ENCODE measurements around the gene GLIPR1.

GLIPR1 gene

DNA sequence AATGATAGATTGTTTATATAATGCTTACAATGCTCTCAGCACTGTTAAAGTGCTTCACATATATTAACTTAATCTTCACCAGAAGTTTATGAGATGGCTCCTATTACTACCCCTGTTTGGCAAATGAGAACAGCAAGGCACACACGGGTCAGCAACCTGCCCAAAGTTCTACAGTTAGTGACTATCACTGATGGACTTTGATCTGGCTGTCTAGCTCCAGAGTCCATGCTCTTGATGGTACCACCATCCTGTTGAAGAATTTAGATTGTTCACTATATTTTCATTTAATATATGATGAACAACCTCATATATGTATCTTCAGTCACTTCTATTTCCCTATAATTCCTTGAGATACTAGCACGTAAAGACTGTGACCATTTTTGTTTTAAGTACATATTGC is 10.6 kb downstream of the GLIPR1 start:
- Histone ChIP-seq H3K36me3 (peaks cover 11 to 45% (median 36%) of the 10 kb centered on the region in 3 donors), H3K9me3 (no peaks in the 10 kb centered on the region), H3K4me3 (no peak overlapping the region), H3K27ac (no peak overlapping the region), H3K27me3 (no peaks in the 10 kb centered on the region), H3K4me1 (peaks cover 0 to 40% (median 1%) of the 10 kb centered on the region in 4 donors)
- no peak for DNase-seq
- intact Hi-C loops (cut with DNase I; ENCODE audit: low total_unique reads), result no loop called here
- TF ChIP-seq CTCF (IDR thresholded peaks at IDR 0.05), result no peak

GRCh38 chr12:75503459-75503858 is 22.9 kb downstream of the GLIPR1 start:
- Histone ChIP-seq H3K36me3 (peaks cover 48 to 84% (median 52%) of the 10 kb centered on the region in 3 donors), H3K9me3 (no peaks in the 10 kb centered on the region), H3K4me1 (peaks cover 0 to 8% (median 0%) of the 10 kb centered on the region in 4 donors), H3K4me3 (no peak overlapping the region), H3K27ac (no peak overlapping the region), H3K27me3 (no peaks in the 10 kb centered on the region)
- intact Hi-C loops (cut with DNase I; ENCODE audit: low total_unique reads), result loop anchor here (10.0 kb wide), 1 partner anchor 169 kb away; the partner anchor contains the start of genes CAPS2 and GLIPR1L1
- TF ChIP-seq CTCF (IDR thresholded peaks at IDR 0.05), result no peak
- no peak for DNase-seq

DNA sequence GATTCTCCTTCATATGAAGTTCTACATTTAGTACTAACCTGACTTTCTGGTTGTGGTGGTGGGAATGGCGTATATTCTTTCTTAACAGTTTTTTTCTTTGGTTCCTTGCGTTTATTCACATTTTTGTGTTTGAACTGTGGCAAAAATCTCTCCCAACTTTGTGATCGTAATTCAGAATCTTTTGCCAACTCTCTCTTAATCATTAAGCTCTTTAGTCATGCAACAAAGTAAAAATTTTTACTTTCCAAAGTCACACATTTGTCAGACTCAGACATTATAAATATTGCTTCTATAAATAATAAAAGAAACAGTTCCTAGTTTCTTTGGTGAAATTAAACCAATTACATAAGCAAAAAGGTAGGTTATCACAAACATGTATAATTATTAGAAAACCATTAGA is 23.3 kb downstream of the GLIPR1 start:
- Histone ChIP-seq H3K4me3 (no peak overlapping the region), H3K27me3 (no peaks in the 10 kb centered on the region), H3K27ac (no peak overlapping the region), H3K4me1 (peaks cover 0 to 12% (median 0%) of the 10 kb centered on the region in 4 donors), H3K36me3 (peaks cover 45 to 80% (median 48%) of the 10 kb centered on the region in 3 donors), H3K9me3 (no peaks in the 10 kb centered on the region)
- no peak for TF ChIP-seq CTCF (IDR thresholded peaks at IDR 0.05)
- intact Hi-C loops (cut with DNase I; ENCODE audit: low total_unique reads), result loop anchor here (10.0 kb wide), 1 partner anchor 169 kb away; the partner anchor contains the start of genes CAPS2 and GLIPR1L1
- DNase-seq, result no peak

DNA sequence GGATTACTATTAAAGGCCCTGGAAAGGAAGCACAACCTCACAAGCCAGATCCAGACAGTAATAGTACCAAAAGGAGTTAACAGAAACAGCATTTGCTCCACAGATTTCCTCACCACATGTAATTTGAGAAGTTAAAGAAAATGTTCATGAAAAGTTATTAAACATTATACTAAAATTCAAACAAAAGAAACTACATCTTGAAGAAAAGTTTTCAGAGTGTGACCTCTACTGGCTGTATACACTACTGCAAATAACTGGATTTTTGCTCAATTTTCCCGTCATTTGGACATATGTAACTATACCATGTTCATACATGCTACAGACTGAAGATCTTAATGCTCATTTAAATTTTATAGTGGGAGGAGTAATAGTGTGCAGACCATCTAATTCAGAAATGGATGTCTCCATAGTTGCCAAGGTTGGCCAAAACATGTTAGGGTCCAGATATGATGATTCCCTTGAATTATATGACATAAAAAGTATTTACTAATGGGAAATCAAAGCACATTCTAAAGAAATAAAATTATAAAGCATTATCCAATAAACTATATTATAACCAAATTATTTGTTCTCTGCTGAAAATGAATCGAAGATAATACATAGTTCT is 25.3 kb downstream of the GLIPR1 start:
- Histone ChIP-seq H3K27me3 (no peaks in the 10 kb centered on the region), H3K36me3 (peaks cover 30 to 63% (median 37%) of the 10 kb centered on the region in 3 donors), H3K27ac (no peak overlapping the region), H3K4me1 (peaks cover 0 to 30% (median 13%) of the 10 kb centered on the region in 4 donors), H3K9me3 (no peaks in the 10 kb centered on the region), H3K4me3 (no peak overlapping the region)
- peak; percentile 48 to 50 for TF ChIP-seq CTCF (IDR thresholded peaks at IDR 0.05)
- no peak for DNase-seq
- intact Hi-C loops (cut with DNase I; ENCODE audit: low total_unique reads), result loop anchor here (10.0 kb wide), 1 partner anchor 171 kb away; the partner anchor contains the start of genes CAPS2 and GLIPR1L1

GRCh38 chr12:75507086-75507485 is 26.5 kb downstream of the GLIPR1 start:
- H3K27me3 ChIP-seq, result no peaks in the 10 kb centered on the region
- DNase-seq, result no peak
- H3K9me3 ChIP-seq, result no peaks in the 10 kb centered on the region
- H3K4me1 ChIP-seq, result peaks cover 0 to 34% (median 14%) of the 10 kb centered on the region in 4 donors
- H3K4me3 ChIP-seq, result no peak overlapping the region
- peaks cover 17 to 51% (median 24%) of the 10 kb centered on the region in 3 donors for H3K36me3 ChIP-seq
- intact Hi-C loops (cut with DNase I; ENCODE audit: low total_unique reads), result loop anchor here (10.0 kb wide), 1 partner anchor 172 kb away; the partner anchor contains the start of genes CAPS2 and GLIPR1L1
- H3K27ac ChIP-seq, result no peak overlapping the region
- TF ChIP-seq CTCF (IDR thresholded peaks at IDR 0.05), result no peak

All from tibial artery (tissue), 4 donors.